Neural cell (in vitro differentiated cells): Measurements from ENCODE around the gene PCED1B.

Source experiments
- POLR2AphosphoS5 ChIP-seq: IDR thresholded peaks from 2 replicates; pipeline ENCODE4 v1.6.1; 2012
- TF ChIP-seq, protein P1 (sequence below): fragments of 450-650 bp; IDR thresholded peaks from 2 replicates; pipeline ENCODE4 v1.5.1; 2014; ENCODE audit warnings: antibody characterized with exemption, mild to moderate bottlenecking, moderate library complexity; ENCODE audit not compliant: poor library complexity, severe bottlenecking

- TF ChIP-seq, protein P1, sequence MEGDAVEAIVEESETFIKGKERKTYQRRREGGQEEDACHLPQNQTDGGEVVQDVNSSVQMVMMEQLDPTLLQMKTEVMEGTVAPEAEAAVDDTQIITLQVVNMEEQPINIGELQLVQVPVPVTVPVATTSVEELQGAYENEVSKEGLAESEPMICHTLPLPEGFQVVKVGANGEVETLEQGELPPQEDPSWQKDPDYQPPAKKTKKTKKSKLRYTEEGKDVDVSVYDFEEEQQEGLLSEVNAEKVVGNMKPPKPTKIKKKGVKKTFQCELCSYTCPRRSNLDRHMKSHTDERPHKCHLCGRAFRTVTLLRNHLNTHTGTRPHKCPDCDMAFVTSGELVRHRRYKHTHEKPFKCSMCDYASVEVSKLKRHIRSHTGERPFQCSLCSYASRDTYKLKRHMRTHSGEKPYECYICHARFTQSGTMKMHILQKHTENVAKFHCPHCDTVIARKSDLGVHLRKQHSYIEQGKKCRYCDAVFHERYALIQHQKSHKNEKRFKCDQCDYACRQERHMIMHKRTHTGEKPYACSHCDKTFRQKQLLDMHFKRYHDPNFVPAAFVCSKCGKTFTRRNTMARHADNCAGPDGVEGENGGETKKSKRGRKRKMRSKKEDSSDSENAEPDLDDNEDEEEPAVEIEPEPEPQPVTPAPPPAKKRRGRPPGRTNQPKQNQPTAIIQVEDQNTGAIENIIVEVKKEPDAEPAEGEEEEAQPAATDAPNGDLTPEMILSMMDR, result no peak
- no peak for TF ChIP-seq POLR2AphosphoS5
Observed at GRCh38 chr12:47111854-47112253, 32.4 kb downstream of the PCED1B start.
